HG02759 (cell line): Measurements from ENCODE around the gene SH3YL1.
A peak's percentile ranks its signal among the peaks of the same experiment; 100 is the strongest.

Experiments
- ATAC-seq: cut with Tn5 transposase; IDR thresholded peaks from one replicate; pipeline ENCODE4 v1.9.1; 2021; ENCODE audit warnings: mild to moderate bottlenecking, moderate library complexity; ENCODE audit not compliant: unreplicated experiment

SH3YL1 gene, protein sequence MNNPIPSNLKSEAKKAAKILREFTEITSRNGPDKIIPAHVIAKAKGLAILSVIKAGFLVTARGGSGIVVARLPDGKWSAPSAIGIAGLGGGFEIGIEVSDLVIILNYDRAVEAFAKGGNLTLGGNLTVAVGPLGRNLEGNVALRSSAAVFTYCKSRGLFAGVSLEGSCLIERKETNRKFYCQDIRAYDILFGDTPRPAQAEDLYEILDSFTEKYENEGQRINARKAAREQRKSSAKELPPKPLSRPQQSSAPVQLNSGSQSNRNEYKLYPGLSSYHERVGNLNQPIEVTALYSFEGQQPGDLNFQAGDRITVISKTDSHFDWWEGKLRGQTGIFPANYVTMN

GRCh38 chr2:263774-264492, at the start of gene SH3YL1:
Gene SH3YL1, minus strand, starts transcription at chr2:264032. Its CDS starts 48 bp downstream, at chr2:263984.
- peak; percentile 33 for ATAC-seq

DNA sequence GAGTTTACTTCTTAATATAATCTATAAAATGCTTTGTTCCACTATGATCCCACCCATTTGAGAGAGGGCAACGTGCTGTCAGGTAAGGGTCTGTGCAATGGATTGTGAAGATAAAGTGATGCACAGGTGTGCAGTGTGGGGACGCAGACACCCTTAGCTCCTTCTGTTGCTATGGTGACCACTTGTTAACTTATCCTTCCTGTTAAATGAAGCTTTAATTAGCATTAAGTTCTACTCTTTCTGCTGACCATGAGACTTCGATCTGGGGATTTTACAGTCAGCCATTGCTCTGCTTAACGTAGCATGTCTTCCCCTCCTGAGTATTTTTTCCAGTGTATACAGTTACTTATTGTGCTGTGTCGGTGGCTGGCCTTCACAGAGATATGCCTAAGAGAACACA, 47.2 kb upstream of the SH3YL1 start:
- no peak for ATAC-seq

DNA sequence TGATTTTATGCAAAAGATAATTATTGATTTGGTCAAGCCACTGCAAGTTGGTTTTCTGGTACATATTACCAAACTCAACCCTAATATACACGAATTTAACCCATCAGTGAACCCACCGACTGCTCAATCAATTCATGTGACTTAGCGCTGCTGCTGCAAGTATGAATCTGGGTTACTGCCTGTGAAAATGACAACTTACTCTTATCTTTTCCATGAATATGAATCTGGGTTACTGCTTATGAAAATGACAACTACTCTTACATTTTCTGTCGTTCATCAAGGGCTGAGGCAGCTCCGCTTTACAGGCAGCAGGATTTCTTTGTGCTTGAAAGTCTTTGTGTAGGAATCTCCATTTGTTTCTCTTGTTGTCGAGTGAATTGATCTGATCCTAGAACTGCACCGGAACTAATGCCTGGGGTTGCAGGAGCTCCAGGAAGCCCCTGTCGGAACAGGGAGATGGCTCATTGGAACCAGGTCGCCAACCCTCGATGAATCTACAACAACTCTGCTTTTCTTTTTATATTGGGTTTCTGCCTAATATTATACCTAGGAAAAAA, 46.2 kb upstream of the SH3YL1 start:
- ATAC-seq = no peak

DNA sequence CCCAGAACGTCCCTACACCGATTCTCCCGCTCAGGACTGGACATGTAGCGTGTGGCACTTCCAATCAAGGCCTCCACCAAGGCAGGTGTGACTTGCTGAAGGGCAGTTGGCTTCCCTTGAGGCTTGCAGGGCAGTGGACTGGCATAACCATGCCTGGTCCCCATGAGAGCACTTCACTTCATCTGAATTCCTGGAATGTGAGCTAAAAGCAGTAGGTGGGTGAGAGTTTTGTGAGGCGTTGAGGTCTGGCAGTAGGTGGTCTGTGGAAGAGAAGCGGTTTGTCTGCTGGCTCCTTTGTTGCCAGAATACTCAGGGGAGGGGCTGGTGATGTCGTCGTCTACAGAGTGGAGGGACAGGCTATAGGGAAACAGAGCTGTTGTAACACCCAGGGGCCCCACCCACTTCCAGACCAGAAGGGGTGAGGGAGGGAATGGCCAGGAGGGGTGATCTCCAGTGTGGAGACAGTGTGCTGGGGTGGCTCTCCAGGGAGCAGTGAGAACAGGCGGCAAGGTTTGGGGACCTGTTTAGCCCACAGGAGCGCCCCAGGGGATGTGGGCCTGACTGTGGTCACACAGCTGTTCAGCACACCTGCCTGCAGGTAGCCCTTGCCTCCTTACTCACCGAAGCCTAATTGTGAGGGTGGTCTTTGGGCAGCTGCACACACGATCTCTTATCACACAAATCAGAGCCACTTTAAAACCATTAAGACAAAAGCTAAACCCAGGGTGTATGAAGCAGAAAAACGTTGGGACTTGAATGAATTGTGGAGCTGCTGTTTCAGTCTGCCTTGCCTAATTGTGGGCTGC, 45.5 kb upstream of the SH3YL1 start:
- no peak for ATAC-seq

GRCh38 chr2:305366-305765, 41.5 kb upstream of the SH3YL1 start:
- ATAC-seq = no peak

DNA sequence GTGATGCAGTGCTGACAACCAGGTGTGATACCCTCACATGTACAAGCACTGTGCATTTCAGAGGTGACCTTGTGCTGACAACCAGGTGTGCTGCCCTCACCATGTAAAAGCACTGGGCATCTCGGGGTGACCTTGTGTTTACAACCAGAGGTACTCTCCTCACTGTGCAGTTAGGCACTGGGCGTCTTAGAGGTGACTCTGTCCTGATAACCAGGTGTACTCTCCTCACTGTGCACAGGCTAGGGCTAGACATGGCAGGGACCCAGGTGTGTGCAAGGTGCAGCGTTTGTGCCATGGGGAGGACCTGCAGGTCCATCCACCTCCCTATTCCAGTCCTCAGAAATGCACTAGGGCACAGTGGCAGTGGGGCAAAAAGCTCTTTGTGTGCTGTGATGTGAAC, 32.5 kb upstream of the SH3YL1 start:
- ATAC-seq = no peak

DNA sequence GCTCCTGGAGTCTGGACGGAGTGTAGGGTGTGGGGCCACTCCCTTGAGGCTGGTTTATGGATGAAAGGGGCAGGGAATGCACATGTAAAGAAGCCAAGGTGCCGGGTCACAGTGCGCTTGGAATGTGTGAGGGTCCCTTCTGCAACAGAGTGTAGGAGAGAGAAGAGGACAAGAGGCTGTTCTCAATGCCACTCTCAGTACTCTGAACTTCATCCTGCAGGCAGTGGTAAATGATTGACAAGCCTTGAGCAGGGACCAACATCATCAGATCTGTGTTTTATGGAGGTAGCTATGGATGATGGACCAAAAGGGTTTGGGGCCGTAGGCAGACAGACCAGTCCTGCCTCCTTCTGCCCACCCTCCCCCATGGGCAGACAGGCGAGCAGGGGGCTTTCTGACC, 31.3 kb upstream of the SH3YL1 start:
- ATAC-seq = no peak

GRCh38 chr2:290090-290722, 26.4 kb upstream of the SH3YL1 start:
- ATAC-seq = no peak

DNA sequence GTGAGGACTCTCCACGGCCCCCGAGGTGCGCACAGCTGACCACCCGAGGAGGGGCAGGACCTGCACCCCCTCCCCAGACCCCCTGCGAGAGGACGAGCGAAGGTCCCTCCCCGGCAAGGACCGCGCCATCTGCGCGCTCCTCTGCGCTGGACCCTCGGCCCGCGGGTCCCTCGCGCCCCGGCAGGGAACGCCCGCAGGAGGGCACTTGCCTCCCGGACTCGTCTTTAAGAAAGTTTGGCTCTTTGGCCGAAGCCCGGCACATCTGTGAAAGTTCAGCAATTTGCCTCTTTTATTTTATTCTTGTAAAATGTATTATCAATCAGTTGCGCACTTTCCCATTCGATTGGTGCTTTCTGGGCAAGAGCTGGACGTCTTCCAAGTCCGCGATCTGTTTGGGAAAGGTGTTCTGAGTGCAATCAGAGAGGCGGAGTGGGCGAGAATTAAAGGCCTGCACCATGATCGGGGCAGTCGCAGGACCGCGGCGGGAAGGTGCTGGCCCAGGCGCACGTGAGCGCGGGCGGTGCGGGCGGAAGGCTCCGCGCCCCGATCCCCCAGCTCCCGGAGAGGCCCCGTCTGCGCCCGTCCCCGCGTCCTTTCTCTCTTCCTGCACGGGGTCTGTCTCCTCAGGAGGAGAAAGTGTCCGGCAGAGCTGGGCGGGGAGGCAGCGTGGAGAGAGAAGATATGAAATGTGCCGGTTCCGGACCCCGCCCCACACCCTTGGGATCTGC, 25.7 kb upstream of the SH3YL1 start:
- ATAC-seq = no peak

DNA sequence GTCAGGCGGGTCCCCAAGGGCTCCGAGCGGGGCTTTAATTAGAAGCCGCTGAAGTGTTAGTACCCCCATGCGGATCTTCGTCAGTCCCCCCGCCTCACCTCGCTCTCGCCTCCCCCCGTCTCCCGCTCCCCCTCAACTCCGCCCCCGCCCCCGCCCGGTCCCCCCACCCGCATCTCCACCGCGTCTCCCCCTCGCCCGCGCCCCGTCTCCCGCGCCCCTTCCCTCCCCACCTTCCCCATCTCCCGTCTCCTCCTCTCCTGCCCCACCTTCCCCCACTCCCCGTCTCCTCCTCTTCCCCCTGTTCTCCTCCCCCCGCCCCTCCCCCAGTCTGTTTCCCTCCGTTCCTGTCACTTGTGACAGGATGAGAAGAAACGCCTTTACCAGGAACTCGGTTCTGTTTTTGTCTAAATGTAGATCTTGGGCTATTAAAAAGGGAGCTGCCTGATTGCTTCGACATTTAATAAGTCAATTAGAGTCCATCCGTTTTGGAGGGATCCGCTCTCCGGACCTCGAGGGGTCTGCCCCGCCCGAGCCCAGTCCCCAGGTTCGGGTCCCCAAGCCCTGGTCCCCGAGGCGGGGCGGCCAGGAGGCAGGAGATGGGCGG, 25.0 kb upstream of the SH3YL1 start:
- ATAC-seq = no peak

DNA sequence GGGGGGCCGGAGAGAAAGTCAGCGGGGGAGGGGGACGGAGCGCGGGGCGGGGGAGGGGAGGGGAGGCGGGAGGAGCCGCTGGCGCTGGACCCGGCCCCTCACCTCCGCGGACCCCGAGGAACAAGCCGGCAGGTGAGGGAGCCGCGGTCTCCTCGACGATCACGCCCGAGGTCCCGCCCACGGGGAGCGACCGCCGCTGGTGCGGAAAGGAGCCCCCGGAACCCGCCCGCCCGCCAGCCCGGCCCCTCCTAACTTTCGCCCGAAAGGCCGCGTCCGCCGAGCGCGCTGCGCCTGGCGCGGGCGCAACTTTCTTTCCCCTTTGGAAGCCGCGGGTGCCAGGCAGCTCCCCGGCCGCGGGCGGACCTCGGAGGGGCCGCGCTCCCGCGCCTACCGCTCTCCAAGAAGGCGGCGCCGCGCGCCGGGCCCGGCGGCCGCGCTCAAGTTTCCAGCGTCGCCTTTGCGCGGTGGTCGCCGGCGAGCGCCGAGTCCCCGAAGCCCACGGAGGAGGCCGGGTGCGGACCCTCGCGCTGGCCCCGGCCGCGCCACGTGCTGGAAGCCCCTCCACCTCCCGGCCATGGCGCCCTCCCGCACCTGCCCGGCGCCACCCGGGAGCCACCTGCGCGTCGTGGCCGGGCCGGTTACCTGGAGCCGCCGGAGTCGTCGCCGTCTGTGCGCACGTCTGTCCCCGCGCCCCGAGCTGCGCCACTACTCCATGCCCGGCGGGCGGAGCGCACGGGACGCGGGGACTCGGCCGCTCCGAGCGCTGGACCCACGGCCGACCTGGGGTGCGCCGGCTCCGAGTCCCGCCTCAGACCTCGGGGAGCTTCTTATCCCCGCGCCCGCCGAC, 24.3 kb upstream of the SH3YL1 start, which contains the start of gene ALKAL2:
TSS of gene ALKAL2 (minus strand) at position 181 of the 847 bp plus-strand sequence. CDS start 256 bp downstream, outside the sequence.
- peak; percentile 28 for ATAC-seq

DNA sequence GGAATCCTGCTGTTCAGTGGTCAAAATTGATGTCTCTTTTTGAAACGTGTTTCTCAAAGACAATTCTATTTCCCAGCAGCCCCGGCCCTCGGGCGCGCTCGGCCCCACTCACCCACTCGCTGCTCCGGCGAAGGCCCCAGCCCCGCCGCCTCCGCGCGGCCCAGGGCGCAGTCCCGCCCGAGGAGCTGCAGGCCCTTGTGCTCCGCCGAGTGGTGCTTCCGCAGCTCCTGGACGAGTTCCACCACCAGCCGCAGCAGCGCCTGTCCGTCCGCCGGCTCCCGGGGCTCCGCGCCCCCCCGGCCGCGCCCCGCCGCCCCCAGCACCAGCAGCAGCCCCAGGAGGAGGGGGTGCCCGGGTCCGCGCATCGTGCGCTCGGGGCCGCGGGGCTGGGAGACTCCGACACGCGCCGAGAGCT, 23.6 kb upstream of the SH3YL1 start:
- ATAC-seq = peak; percentile 50

DNA sequence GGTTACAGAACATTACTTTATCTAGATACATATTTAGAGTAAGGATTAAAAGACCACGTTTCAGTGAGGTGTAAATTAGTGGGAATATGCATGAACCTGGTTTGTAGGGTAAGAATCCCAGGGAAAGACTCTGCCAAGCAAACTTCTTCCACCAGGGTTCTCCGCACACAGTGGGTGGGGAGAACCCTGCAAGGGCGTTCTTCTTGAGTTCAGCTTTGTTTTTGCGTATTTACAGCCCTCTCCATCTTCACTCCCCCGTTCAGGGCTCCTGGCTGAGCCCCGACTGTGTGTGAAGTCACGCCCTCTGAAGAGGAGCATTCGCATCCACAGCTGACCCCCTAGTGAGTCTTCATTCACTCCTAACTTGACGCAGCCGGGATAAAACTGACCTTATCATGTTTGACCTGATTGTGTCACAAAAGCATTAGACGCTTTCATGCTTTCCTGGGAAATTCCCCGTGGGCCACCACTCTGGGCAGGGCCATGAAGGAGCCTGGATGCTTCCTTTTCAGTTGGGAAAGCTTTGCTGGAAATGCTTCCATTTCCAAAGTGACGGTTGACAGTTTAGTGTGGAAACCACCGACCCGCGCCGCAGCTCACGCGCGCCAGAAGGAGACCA, 23.1 kb upstream of the SH3YL1 start:
- no peak for ATAC-seq

DNA sequence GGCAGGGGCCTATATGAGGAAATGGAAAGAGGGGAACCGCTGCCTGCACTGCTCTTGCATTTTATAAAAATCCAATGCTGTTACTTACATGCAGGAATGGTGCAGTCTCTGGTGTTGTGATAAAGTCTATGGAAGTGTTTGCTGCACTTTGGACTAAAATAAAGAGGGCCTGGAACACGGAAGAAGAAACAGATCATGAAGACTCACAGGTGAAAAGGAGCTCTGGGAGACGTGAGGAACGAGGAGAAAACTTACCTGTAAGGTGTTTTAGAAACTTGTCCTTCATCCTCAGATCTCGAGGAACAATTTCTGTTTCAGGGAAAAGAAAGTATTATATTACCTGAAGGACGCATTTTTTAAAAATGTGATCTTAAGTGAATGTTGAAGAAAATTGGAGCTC, 22.2 kb upstream of the SH3YL1 start:
- no peak for ATAC-seq

DNA sequence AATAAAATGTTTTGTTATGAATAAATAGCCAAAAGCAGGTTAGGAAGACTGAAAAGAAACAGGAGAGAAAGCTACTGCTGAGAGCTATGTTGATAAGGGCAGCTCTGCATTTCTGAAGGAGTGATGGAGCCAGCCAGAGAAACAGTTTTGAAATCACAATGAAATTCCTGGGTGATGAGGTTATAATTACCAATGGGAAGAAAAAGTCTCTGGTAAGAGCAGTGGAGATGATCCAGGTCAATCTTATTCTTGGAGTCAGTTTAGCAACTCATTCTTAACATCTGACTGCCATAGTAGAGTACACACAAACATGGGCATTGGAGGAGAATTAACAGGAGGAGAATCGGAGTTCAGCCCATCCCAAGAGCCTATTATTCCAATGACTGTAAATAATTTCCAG, 21.7 kb upstream of the SH3YL1 start:
- no peak for ATAC-seq

DNA sequence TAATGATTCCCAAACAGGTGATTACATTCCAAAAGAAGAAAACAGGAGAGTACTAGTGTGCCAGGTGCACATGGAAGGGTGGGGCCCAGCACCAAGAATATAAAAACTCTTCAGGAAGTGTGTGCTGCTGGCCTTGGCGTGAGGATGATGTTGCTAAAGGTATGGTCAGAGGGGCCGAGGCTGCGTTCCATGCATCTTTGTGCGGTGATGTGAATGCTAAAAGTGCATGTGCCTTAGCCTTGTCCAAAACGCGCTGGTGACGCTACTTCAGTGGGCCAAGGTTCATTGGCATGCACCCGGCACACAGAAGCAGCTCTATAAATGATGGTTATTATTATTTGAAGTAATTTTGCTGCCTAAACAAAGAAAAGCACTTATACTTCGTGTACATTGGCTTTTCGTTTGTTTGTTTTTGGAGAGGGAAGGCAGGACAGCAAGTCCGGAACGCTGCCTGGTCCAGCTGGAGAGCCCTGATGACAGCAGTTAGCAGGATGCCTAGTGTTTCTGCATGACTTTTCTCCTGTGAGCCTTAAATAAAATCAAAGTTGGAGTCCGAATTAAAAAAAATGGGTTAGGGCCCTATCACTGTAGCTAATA, 21.2 kb upstream of the SH3YL1 start:
- no peak for ATAC-seq

DNA sequence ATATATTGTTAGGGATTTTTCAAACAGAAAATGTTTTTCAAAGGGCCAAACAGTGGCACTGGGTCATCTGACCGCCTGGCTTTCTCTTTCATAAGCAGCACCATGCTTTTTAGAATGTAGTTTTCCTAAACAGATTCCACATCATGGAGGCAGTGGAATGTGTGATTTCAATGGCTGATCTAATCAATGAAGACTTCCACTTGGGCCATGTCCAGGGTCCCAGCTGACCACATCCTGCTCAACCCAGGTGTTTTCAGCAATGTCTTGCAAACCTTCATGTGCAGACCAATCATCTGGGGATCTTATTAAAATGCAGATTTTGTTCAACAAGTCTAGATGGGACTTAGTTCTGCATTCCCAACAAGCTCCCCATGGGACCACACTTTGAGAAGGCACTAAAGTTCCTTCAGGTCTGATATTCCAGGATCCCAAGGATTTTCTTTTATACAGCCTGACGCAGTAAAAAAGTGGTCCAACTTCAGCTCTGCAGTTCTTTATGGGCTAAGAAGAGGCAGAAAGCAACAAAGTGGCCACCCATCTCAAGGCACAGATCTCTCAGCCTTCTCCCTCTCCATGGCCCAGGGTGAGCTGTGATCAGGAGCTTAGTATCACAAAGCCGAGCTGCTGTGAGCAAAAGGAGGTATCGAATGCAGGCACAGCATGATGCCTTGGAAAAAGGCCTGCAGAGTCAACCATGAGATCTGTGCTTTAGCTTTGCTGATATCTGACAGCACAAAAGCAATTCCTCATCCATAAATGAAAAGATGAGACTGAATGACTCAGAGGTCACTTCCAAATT, 20.4 kb upstream of the SH3YL1 start:
- ATAC-seq = no peak
